ENCODE measurements around the gene STX8.

STX8 gene

GRCh38 chr17:9221147-9221921 is 354.3 kb downstream of the STX8 start:
- DNase-seq = no peak

GRCh38 chr17:9220398-9221146 is 355.0 kb downstream of the STX8 start:
- DNase-seq = no peak

DNA sequence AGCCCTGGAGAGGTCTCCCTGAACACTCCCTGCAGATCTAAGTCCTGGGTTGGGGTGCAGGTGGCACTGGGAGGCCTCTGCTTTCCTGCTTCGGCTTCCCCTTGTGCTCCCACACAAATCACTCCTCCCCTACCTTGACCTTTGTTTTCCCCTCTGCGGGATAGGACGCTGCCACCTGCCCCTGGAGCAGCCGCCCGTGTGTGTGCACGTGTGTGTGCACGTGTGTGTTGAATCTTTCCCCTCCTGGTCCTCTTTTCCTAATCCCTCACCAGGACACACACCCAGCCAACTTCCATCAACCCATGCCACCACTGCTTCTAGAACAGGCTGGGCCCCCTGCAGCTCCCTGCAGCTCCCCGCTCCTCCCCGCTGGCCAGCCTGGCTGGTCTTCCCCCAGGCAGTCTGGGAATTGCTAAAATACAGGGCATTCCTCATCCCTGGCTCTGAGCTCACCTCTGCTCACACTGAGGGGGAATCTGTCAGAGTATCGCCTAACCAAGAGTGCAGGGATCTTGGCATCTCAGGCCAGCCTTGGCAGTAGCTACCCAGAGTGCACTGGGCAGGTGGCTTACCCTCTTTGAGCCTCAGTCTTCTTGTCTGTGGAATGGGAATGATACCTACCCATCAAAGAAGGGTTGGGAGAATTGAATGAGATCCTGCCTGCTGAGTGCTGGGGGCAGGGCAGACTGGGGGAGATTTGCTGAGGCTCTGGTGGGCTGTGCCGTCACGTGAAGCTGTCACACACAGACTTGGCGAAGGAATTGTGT is 355.8 kb downstream of the STX8 start:
- no peak for DNase-seq

DNA sequence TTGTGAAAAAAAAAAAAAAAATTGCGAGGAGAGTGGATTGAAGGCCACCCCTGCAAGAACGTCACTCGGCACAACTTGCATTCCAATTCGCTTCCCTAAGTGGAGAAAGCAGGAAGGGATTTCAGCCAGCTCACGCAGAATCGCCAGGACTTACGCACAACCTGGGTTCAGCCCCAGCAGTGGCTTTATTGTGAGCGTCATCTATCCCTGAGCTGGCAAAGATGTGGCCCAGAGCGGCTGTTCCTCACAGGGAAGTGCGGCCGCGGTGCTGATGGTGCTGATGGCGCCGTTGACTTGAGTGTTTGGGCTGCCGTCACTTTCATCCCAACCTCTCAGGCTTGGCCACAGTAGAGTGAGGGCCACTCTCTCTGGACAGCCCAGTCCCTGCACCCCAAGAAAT is 356.7 kb downstream of the STX8 start:
- no peak for DNase-seq

GRCh38 chr17:9218064-9218635 is 357.5 kb downstream of the STX8 start:
- no peak for DNase-seq

GRCh38 chr17:9217151-9218056 is 358.2 kb downstream of the STX8 start:
- no peak for DNase-seq

DNA sequence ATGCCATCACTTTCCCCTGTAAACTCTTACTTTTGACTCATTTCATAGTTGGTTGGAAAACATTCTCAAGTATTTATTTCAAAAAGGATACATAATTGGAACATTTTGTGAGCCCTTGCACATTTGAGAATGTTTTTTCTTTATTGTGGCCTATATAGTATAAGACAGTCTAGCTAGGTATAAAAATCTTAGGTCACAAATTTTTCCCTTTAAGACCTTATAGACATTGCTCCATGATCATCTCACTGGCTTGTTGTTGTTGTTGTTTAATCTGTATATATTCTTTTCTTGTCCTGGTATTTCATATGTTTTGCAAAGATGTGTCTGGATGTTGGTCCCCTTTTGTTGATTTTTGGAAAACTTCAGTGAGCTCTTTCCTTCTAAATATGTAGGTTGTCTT is 360.2 kb downstream of the STX8 start:
- DNase-seq = no peak

DNA sequence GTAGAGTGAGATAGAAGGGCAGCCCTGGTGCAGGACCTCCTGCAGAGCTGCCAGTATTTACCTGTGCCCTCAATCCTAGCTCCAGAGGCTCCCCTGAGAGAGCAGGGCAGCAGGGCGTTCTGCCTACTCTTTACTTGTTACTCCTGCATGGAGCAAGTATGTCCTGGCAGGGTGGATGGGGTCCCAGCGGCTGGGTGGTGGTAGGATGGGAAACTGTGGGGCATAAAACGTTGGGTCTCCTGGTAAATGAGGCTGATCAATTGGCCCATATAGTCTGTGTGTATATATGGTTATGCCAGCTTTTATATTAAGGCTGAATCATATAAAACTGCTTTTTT is 362.3 kb downstream of the STX8 start:
- DNase-seq = no peak

GRCh38 chr17:9212376-9213302 is 363.0 kb downstream of the STX8 start:
- no peak for DNase-seq

GRCh38 chr17:9211133-9211765 is 364.4 kb downstream of the STX8 start:
- DNase-seq = no peak

DNA sequence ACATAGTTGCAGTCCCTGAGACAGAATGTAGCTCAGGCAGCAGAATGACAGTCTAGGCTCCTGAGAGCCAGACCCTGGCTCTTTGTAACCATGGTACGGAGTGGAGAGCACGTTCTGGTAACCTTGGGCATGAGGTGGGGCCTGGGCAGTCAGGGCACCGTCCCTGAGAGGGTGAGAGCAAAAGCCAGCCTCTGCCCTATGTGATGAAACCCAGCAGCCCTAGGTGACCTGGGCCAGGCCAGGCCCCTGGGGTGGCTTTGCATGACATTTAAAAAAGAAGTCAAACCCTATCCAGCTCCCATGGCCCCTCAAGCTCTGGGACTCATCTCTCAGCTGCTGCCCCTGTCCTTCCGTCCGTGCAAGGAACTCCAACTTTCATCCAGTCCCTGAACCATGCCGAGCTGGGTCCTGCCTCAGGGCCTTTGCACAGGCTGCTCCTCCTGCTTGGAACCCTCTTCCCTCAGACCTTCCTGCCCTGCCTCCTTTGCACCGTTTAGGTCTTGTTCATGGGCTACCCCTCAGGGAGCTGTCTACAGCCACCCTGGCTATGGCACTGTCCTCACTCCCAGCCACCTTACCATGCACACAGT is 365.7 kb downstream of the STX8 start:
- no peak for DNase-seq

- DNase-seq = no peak
Measured at GRCh38 chr17:9209347-9209746, 366.3 kb downstream of the STX8 start.

- DNase-seq = no peak
Measured at GRCh38 chr17:9208381-9209105, 367.1 kb downstream of the STX8 start.

DNA sequence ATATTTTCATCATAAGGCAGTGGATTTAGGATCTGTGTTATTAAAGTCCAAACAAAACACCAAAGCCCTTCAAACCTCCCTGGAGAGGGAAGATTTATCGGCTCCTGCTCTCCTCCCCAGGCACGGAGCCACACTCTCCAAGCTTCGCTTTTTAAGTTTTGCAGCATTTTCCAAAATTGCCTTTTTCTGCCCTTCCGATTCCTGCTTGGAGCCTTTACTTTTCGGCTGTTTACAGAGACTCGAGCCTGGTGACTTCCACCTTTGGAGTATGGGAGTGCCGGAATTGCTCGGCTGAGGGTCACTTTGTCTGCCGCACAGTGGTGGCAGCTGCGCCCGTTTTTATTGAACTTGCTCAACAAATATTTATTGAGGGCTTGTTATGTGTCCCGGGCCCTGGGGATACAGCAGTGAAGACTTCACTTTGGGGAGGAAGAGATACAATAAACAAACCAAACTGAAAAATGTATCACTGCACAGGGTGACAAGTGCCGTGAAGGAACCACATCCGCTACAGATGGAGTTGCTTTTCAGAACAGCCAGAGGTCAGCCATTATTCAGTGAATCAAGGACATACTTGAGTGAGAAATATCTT is 368.8 kb downstream of the STX8 start:
- no peak for DNase-seq

- no peak for DNase-seq
Measured at GRCh38 chr17:9206410-9206703, 369.3 kb downstream of the STX8 start.

DNA sequence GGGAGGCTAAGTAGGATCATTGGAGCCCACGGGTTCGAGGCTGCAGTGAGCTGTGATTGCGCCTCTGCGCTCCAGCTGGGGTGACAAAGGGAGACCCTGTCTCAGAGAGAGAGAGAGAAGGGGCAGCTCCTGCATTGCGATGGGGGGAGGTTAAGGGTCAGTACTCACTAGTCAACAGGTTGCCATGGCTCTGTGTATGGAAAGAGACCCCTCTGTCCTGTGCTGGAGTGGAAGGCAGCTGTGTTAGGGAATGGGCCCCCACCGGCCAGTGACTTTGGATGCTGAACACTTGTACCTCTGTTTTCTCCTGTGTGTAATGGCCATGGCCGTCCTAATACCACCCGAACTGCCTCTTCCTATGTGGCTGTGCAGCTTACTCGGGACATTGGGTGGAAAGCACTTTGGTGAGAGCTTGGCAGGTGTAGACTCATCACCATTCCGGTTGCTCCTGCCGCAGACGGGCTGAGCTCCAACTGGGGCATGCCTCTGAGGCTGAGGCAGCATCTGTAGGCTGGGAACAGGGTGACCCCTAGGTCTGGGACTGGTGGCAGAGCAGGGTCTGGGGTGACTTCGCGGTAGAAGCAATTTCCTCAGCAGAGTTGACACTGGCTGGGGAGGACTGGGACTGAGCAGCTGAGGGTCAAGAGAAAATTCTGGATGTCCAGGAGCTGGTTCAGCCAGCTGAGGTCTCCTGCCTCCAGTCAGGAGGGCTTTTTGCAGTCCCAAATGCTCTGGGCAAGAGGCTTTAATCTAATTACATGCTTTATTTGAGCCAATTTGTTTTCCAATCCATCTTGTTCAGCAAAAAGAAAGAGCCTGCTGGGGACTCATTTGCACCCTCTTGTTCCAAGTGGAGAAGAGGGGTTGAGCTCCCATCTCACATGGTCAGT is 369.9 kb downstream of the STX8 start:
- DNase-seq = no peak

GRCh38 chr17:9204637-9205329 is 370.8 kb downstream of the STX8 start:
- no peak for DNase-seq

Measured in NCI-H774 (cell line).